HepG2 (cell line): ENCODE data around the gene SNRPD3. TPM values are rescaled to one million over a fixed set of nuclear protein-coding genes. Genes with fewer than 3 reads are reported as not detected.
A peak's percentile ranks its signal among the peaks of the same experiment; 100 is the strongest.

Experiments used
- ATF2 ChIP-seq: sonication (generic); formaldehyde crosslinking; IDR thresholded peaks from 2 replicates; pipeline ENCODE4 v1.4.0; 2020; ENCODE audit warnings: missing genetic modification reagents
- BCL6 ChIP-seq: IDR thresholded peaks from 2 replicates; pipeline ENCODE4 v1.6.1; 2016; ENCODE audit warnings: missing genetic modification reagents, missing compliant biosample characterization
- FOXO1 ChIP-seq: sonication (generic); formaldehyde crosslinking; IDR thresholded peaks from 2 replicates; pipeline ENCODE4 v1.4.0; 2020; ENCODE audit warnings: missing genetic modification reagents
- GATA4 ChIP-seq: sonication (generic); IDR thresholded peaks from 2 replicates; pipeline ENCODE4 v1.6.1; 2016; ENCODE audit warnings: antibody characterized with exemption, low read depth, borderline replicate concordance
- KAT7 ChIP-seq: IDR thresholded peaks from 2 replicates; pipeline ENCODE4 v1.6.1; 2018; ENCODE audit warnings: borderline replicate concordance, missing compliant biosample characterization
- NFYC ChIP-seq: IDR thresholded peaks from 2 replicates; pipeline ENCODE4 v1.6.1; 2016; ENCODE audit warnings: missing genetic modification reagents, missing compliant biosample characterization
- NKX3-1 ChIP-seq: sonication (generic); formaldehyde crosslinking; IDR thresholded peaks from 2 replicates; pipeline ENCODE4 v1.5.0; 2020; ENCODE audit warnings: missing genetic modification reagents
- SAP130 ChIP-seq: IDR thresholded peaks from 2 replicates; pipeline ENCODE4 v1.6.1; 2016; ENCODE audit warnings: low read depth
- SIN3A ChIP-seq: IDR thresholded peaks from 2 replicates; pipeline ENCODE4 v1.6.1; 2011; ENCODE audit warnings: low read depth, mild to moderate bottlenecking, control low read depth, low read length, borderline replicate concordance
- SMAD9 ChIP-seq: sonication (generic); formaldehyde crosslinking; IDR thresholded peaks from 2 replicates; pipeline ENCODE4 v1.5.1; 2020; ENCODE audit warnings: mild to moderate bottlenecking, missing genetic modification reagents
- SMARCC2 ChIP-seq: fragments of 450-650 bp; IDR thresholded peaks from 2 replicates; pipeline ENCODE4 v1.6.1; 2017; ENCODE audit warnings: antibody characterized with exemption, mild to moderate bottlenecking
- SP5 ChIP-seq: IDR thresholded peaks from 2 replicates; pipeline ENCODE4 v1.6.1; 2016; ENCODE audit warnings: low read depth, borderline replicate concordance
- TEAD3 ChIP-seq: optimal IDR thresholded peaks from 2 replicates; pipeline ENCODE3; 2016; ENCODE audit warnings: borderline replicate concordance
- TERF1 ChIP-seq: sonication (generic); formaldehyde crosslinking; IDR thresholded peaks from 2 replicates; pipeline ENCODE4 v1.8.0; 2022; ENCODE audit warnings: mild to moderate bottlenecking, missing genetic modification reagents, moderate library complexity
- TFDP2 ChIP-seq: sonication (generic); formaldehyde crosslinking; IDR thresholded peaks from 2 replicates; pipeline ENCODE4 v1.4.0; 2020; ENCODE audit warnings: missing genetic modification reagents
- TFE3 ChIP-seq: IDR thresholded peaks from 2 replicates; pipeline ENCODE4 v1.6.1; 2016
- ZFP90 ChIP-seq: sonication (generic); formaldehyde crosslinking; IDR thresholded peaks from 2 replicates; pipeline ENCODE4 v1.8.0; 2022; ENCODE audit warnings: missing genetic modification reagents, mild to moderate bottlenecking, inconsistent platforms, borderline replicate concordance
- ZMYM3 ChIP-seq: sonication (generic); formaldehyde crosslinking; IDR thresholded peaks from 2 replicates; pipeline ENCODE4 v1.5.1; 2020; ENCODE audit warnings: mild to moderate bottlenecking, missing genetic modification reagents
- ZNF230 ChIP-seq: sonication (generic); formaldehyde crosslinking; IDR thresholded peaks from 2 replicates; pipeline ENCODE4 v1.4.0; 2020; ENCODE audit warnings: mild to moderate bottlenecking, missing genetic modification reagents
- ZNF296 ChIP-seq: sonication (generic); formaldehyde crosslinking; conservative IDR thresholded peaks from 2 replicates; pipeline ENCODE4 v1.5.0; 2020; ENCODE audit warnings: mild to moderate bottlenecking, missing genetic modification reagents
- ZNF549 ChIP-seq: sonication (generic); formaldehyde crosslinking; IDR thresholded peaks from 2 replicates; pipeline ENCODE4 v1.5.0; 2020; ENCODE audit warnings: missing genetic modification reagents
- ZNF710 ChIP-seq: sonication (generic); formaldehyde crosslinking; IDR thresholded peaks from 2 replicates; pipeline ENCODE4 v1.5.0; 2020; ENCODE audit warnings: mild to moderate bottlenecking, missing genetic modification reagents, borderline replicate concordance
- polyA plus RNA-seq, 8 experiments: library from polyadenylated mRNA; depleted of rRNA in 3 of 8; stranded (reverse) in 7 of 8; unstranded in 1 of 8; fragments of >200 nt; fragmentation: Illumina TruSeq in 4 of 8; extraction: Trizol in 4 of 8; gene quantifications; 2 replicates each; pipeline versions ENCODE4 v1.2.1 to v1.2.3, GENCODE V29; 2011 to 2016; ENCODE audit warnings: low read depth in 4 of 8, missing spikeins in 1 of 8, mixed read lengths in 1 of 8; ENCODE audit not compliant: insufficient read depth in 1 of 8
- total RNA-seq, 5 experiments: library from RNA; depleted of rRNA; stranded (reverse); fragments of >200 nt; fragmentation: Illumina TruSeq; extraction: Trizol; gene quantifications; 2 replicates each; pipeline ENCODE4 v1.2.3, GENCODE V29; 2016; ENCODE audit warnings: low read depth in 1 of 5

The SNRPD3 gene
- total and polyA plus RNA-seq, 2 of the 13 experiments (the other 11 are each of a cell fraction or from before 2014, with no cell fraction given): 110 to 209 TPM

GRCh38 chr22:24506802-24507438 lies 48.9 kb upstream of the SNRPD3 start (continued):
- TF ChIP-seq TFE3 (CRISPR knock-in tag) (no peak), ATF2 (CRISPR knock-in tag) (no peak), TEAD3 (CRISPR knock-in tag) (no peak), NFYC (CRISPR knock-in tag) (no peak), ZNF549 (CRISPR knock-in tag) (no peak), NKX3-1 (CRISPR knock-in tag) (no peak; the same call in 1 of the 2 replicates), SAP130 (peak; percentile 54), TERF1 (no peak), TFDP2 (CRISPR knock-in tag) (0 out of 2 replicates have a peak, but pooled peaks have one; percentile 19), SMAD9 (CRISPR knock-in tag) (no peak), ZNF230 (CRISPR knock-in tag) (no peak), ZNF710 (CRISPR knock-in tag) (no peak), ZFP90 (no peak), ZNF296 (CRISPR knock-in tag) (no peak), SMARCC2 (no peak), KAT7 (CRISPR knock-in tag) (no peak), SIN3A (no peak), FOXO1 (CRISPR knock-in tag) (peak; percentile 75), ZMYM3 (CRISPR knock-in tag) (no peak), SP5 (CRISPR knock-in tag) (no peak), GATA4 (no peak), BCL6 (CRISPR knock-in tag) (no peak; the same call in 1 of the 2 replicates)
